Stimulated activated memory B cell treated with anti-CD40 and anti-IgM and Interleukin-4, amounts not matched to agents 10 μg/mL and 1 μg/mL and 100 μg/mL, for 72 hours (primary cell): Measurements from ENCODE around the gene FUNDC2.
"Not testable (repeated sequence)": the region's sequence is repeated elsewhere in the genome, so short reads cannot be mapped to it uniquely, and the experiment has no call there.

Experiments used
- ATAC-seq: fragments of 150-1000 bp; cut with Tn5 transposase; 2 replicates; pipeline ENCODE4 v1.10.0; 2021
- H3K27ac Mint-ChIP-seq: one replicate; pipeline ENCODE4 v1.8.0; 2022; ENCODE audit warnings: mild to moderate bottlenecking, mixed read lengths
- H3K27me3 Mint-ChIP-seq: one replicate; pipeline ENCODE4 v1.8.0; 2022; ENCODE audit warnings: mixed read lengths
- H3K36me3 Mint-ChIP-seq: one replicate; pipeline ENCODE4 v1.8.0; 2022; ENCODE audit warnings: mixed read lengths
- H3K4me1 Mint-ChIP-seq: one replicate; pipeline ENCODE4 v1.8.0; 2022; ENCODE audit warnings: mixed read lengths
- H3K4me3 Mint-ChIP-seq: one replicate; pipeline ENCODE4 v1.8.0; 2022; ENCODE audit warnings: mild to moderate bottlenecking, moderate library complexity, mixed read lengths
- H3K9me3 Mint-ChIP-seq: one replicate; pipeline ENCODE4 v1.8.0; 2022; ENCODE audit warnings: mixed read lengths

The FUNDC2 gene

GRCh38 chrX:155026727-155027508 is at the start of gene FUNDC2:
Gene FUNDC2 (plus strand): TSS chrX:155026844. CDS start chrX:155026939, 95 bp downstream.
- H3K27ac Mint-ChIP-seq: peak within 1 kb of the TSS; percentile 90
- H3K4me3 Mint-ChIP-seq: peak within 1 kb of the TSS; percentile 82
- H3K4me1 Mint-ChIP-seq: peaks cover 16% of the 10 kb centered on the region
- H3K9me3 Mint-ChIP-seq: no peaks in the 10 kb centered on the region
- H3K36me3 Mint-ChIP-seq: no peaks in the 10 kb centered on the region
- H3K27me3 Mint-ChIP-seq: no peaks in the 10 kb centered on the region
- ATAC-seq: peak; percentile 97

- Mint-ChIP-seq H3K36me3 (no peaks in the 10 kb centered on the region), H3K9me3 (no peaks in the 10 kb centered on the region), H3K4me1 (no peaks in the 10 kb centered on the region), H3K4me3 (no peak overlapping the region), H3K27ac (no peak overlapping the region), H3K27me3 (no peaks in the 10 kb centered on the region)
- no peak for ATAC-seq
These were observed 47.0 kb upstream of the FUNDC2 start for GRCh38 chrX:154979629-154980028.

GRCh38 chrX:154980330-154981115 is 46.1 kb upstream of the FUNDC2 start:
- no peaks in the 10 kb centered on the region for H3K27me3 Mint-ChIP-seq

GRCh38 chrX:154981116-154981411 is 45.6 kb upstream of the FUNDC2 start:
- no peaks in the 10 kb centered on the region for H3K9me3 Mint-ChIP-seq
- no peaks in the 10 kb centered on the region for H3K4me1 Mint-ChIP-seq
- no peaks in the 10 kb centered on the region for H3K36me3 Mint-ChIP-seq
- no peak for ATAC-seq
- no peaks in the 10 kb centered on the region for H3K27me3 Mint-ChIP-seq
- H3K27ac Mint-ChIP-seq: peak overlapping the region; percentile 74
- peak overlapping the region; percentile 84 for H3K4me3 Mint-ChIP-seq

More at GRCh38 chrX:154980330-154981115, 46.1 kb upstream of the FUNDC2 start:
- no peaks in the 10 kb centered on the region for H3K9me3 Mint-ChIP-seq
- peak overlapping the region; percentile 74 for H3K27ac Mint-ChIP-seq
- peak overlapping the region; percentile 84 for H3K4me3 Mint-ChIP-seq
- H3K4me1 Mint-ChIP-seq: no peaks in the 10 kb centered on the region
- H3K36me3 Mint-ChIP-seq: no peaks in the 10 kb centered on the region
- ATAC-seq: peak; percentile 83

- peaks cover 13% of the 10 kb centered on the region for H3K4me1 Mint-ChIP-seq
- no peaks in the 10 kb centered on the region for H3K36me3 Mint-ChIP-seq
- no peaks in the 10 kb centered on the region for H3K27me3 Mint-ChIP-seq
- no peak for ATAC-seq
- no peak overlapping the region for H3K4me3 Mint-ChIP-seq
- H3K9me3 Mint-ChIP-seq: no peaks in the 10 kb centered on the region
- no peak overlapping the region for H3K27ac Mint-ChIP-seq
These were observed 39.6 kb upstream of the FUNDC2 start for GRCh38 chrX:154986826-154987575.

GRCh38 chrX:154987940-154988339 is 38.7 kb upstream of the FUNDC2 start:
- H3K4me1 Mint-ChIP-seq: peaks cover 13% of the 10 kb centered on the region
- ATAC-seq: no peak
- no peaks in the 10 kb centered on the region for H3K27me3 Mint-ChIP-seq
- H3K4me3 Mint-ChIP-seq: no peak overlapping the region
- H3K36me3 Mint-ChIP-seq: no peaks in the 10 kb centered on the region
- no peaks in the 10 kb centered on the region for H3K9me3 Mint-ChIP-seq
- H3K27ac Mint-ChIP-seq: no peak overlapping the region

- Mint-ChIP-seq H3K36me3 (no peaks in the 10 kb centered on the region), H3K27ac (no peak overlapping the region), H3K4me1 (peaks cover 13% of the 10 kb centered on the region), H3K27me3 (no peaks in the 10 kb centered on the region), H3K9me3 (no peaks in the 10 kb centered on the region), H3K4me3 (no peak overlapping the region)
- ATAC-seq: no peak
These were observed 37.9 kb upstream of the FUNDC2 start for GRCh38 chrX:154988719-154989118.

- Mint-ChIP-seq H3K27me3 (no peaks in the 10 kb centered on the region), H3K9me3 (no peaks in the 10 kb centered on the region), H3K4me1 (peaks cover 13% of the 10 kb centered on the region), H3K27ac (peak overlapping the region; percentile 42), H3K4me3 (no peak overlapping the region), H3K36me3 (no peaks in the 10 kb centered on the region)
- peak; percentile 65 for ATAC-seq
These were observed 36.1 kb upstream of the FUNDC2 start for GRCh38 chrX:154990496-154990895.

- Mint-ChIP-seq H3K27ac (peak overlapping the region; percentile 42), H3K4me1 (peaks cover 13% of the 10 kb centered on the region), H3K9me3 (no peaks in the 10 kb centered on the region), H3K4me3 (no peak overlapping the region), H3K27me3 (no peaks in the 10 kb centered on the region), H3K36me3 (no peaks in the 10 kb centered on the region)
- ATAC-seq: peak; percentile 43
These were observed 35.6 kb upstream of the FUNDC2 start for GRCh38 chrX:154991039-154991438.

- H3K27me3 Mint-ChIP-seq: no peaks in the 10 kb centered on the region
- H3K4me1 Mint-ChIP-seq: peaks cover 13% of the 10 kb centered on the region
- no peaks in the 10 kb centered on the region for H3K36me3 Mint-ChIP-seq
- ATAC-seq: no peak
- H3K27ac Mint-ChIP-seq: peak overlapping the region; percentile 30
- no peak overlapping the region for H3K4me3 Mint-ChIP-seq
- no peaks in the 10 kb centered on the region for H3K9me3 Mint-ChIP-seq
These were observed 35.2 kb upstream of the FUNDC2 start for GRCh38 chrX:154991476-154991875.

- H3K4me1 Mint-ChIP-seq: no peaks in the 10 kb centered on the region
- H3K4me3 Mint-ChIP-seq: no peak overlapping the region
- ATAC-seq: no peak
- no peaks in the 10 kb centered on the region for H3K36me3 Mint-ChIP-seq
- no peak overlapping the region for H3K27ac Mint-ChIP-seq
- H3K27me3 Mint-ChIP-seq: no peaks in the 10 kb centered on the region
- H3K9me3 Mint-ChIP-seq: no peaks in the 10 kb centered on the region
These were observed 28.3 kb upstream of the FUNDC2 start for GRCh38 chrX:154998204-154998880.

- Mint-ChIP-seq H3K27ac (no peak overlapping the region), H3K9me3 (no peaks in the 10 kb centered on the region), H3K36me3 (no peaks in the 10 kb centered on the region), H3K4me1 (no peaks in the 10 kb centered on the region), H3K4me3 (no peak overlapping the region), H3K27me3 (no peaks in the 10 kb centered on the region)
- ATAC-seq: no peak
These were observed 25.8 kb upstream of the FUNDC2 start for GRCh38 chrX:155000841-155001240.

GRCh38 chrX:155001873-155002272 is 24.8 kb upstream of the FUNDC2 start:
- H3K4me3 Mint-ChIP-seq: no peak overlapping the region
- H3K27me3 Mint-ChIP-seq: no peaks in the 10 kb centered on the region
- no peak overlapping the region for H3K27ac Mint-ChIP-seq
- H3K4me1 Mint-ChIP-seq: no peaks in the 10 kb centered on the region
- no peaks in the 10 kb centered on the region for H3K36me3 Mint-ChIP-seq
- ATAC-seq: no peak
- H3K9me3 Mint-ChIP-seq: no peaks in the 10 kb centered on the region

GRCh38 chrX:155005190-155005589 is 21.5 kb upstream of the FUNDC2 start:
- no peak for ATAC-seq
- Mint-ChIP-seq H3K27ac (no peak overlapping the region), H3K4me1 (no peaks in the 10 kb centered on the region), H3K4me3 (no peak overlapping the region), H3K27me3 (no peaks in the 10 kb centered on the region), H3K9me3 (no peaks in the 10 kb centered on the region), H3K36me3 (no peaks in the 10 kb centered on the region)

- ATAC-seq, H3K4me3 Mint-ChIP-seq, H3K36me3 Mint-ChIP-seq, H3K27me3 Mint-ChIP-seq, H3K27ac Mint-ChIP-seq, H3K9me3 Mint-ChIP-seq, H3K4me1 Mint-ChIP-seq: not testable (repeated sequence)
These were observed 20.3 kb upstream of the FUNDC2 start for GRCh38 chrX:155006379-155006778.
